K562 (cell line): ENCODE measurements around the gene TRERF1. TPM values are rescaled to one million over a fixed set of nuclear protein-coding genes. Genes with fewer than 3 reads are reported as not detected.
A peak's percentile ranks its signal among the peaks of the same experiment; 100 is the strongest.

Experiments used
- BRF1 ChIP-seq: IDR thresholded peaks from 3 replicates; pipeline ENCODE4 v1.6.1; 2011; ENCODE audit warnings: borderline replicate concordance, mild to moderate bottlenecking; ENCODE audit not compliant: insufficient read length; ENCODE audit errors: extremely low read depth
- CBX3 ChIP-seq, 2 experiments: IDR thresholded peaks; 1 replicate in 1 of 2; 2 replicates in 1 of 2; pipeline ENCODE4 v1.6.1; 2012; ENCODE audit warnings: inconsistent platforms in 2 of 2, low read length in 2 of 2, borderline replicate concordance in 1 of 2, control low read depth in 1 of 2
- GABPB2 ChIP-seq: fragments of 250-450 bp; sonication (Bioruptor Pico); conservative IDR thresholded peaks from 2 replicates; pipeline ENCODE4 v1.5.1; 2021; ENCODE audit warnings: mild to moderate bottlenecking
- HNRNPH1 ChIP-seq: fragments of 200-400 bp; formaldehyde crosslinking; optimal IDR thresholded peaks from 2 replicates; pipeline ENCODE3; 2017; ENCODE audit warnings: low read depth, mild to moderate bottlenecking, low read length, moderate library complexity
- ID3 ChIP-seq, 2 experiments: fragments of 250-450 bp in 1 of 2; fragments of 450-650 bp in 1 of 2; sonication (Bioruptor Pico) in 1 of 2; IDR thresholded peaks; 2 replicates each; pipeline versions ENCODE4 v1.6.1 to v1.8.0; 2016 to 2021; ENCODE audit warnings: mild to moderate bottlenecking in 2 of 2, moderate library complexity in 2 of 2, missing compliant biosample characterization in 1 of 2, missing genetic modification characterization in 1 of 2
- MAZ ChIP-seq, 2 experiments: fragments of 450-650 bp in 1 of 2; sonication (generic) in 1 of 2; formaldehyde crosslinking; IDR thresholded peaks in 1 of 2; conservative IDR thresholded peaks in 1 of 2; 2 replicates each; pipeline versions ENCODE4 v1.4.0 to v1.5.0; 2020; ENCODE audit warnings: mild to moderate bottlenecking in 1 of 2, missing genetic modification reagents in 1 of 2
- MEF2A ChIP-seq: IDR thresholded peaks from 2 replicates; pipeline ENCODE4 v1.6.1; 2011; ENCODE audit warnings: low read depth, mild to moderate bottlenecking, low read length, moderate library complexity; ENCODE audit not compliant: control insufficient read depth
- MEIS2 ChIP-seq: fragments of 450-650 bp; IDR thresholded peaks from 2 replicates; pipeline ENCODE4 v1.6.1; 2014; ENCODE audit warnings: mild to moderate bottlenecking; ENCODE audit not compliant: partially characterized antibody
- NCOR1 ChIP-seq: fragments of 450-650 bp; IDR thresholded peaks from 2 replicates; pipeline ENCODE4 v1.6.1; 2016; ENCODE audit warnings: mild to moderate bottlenecking, moderate library complexity
- NFATC3 ChIP-seq: fragments of 450-650 bp; IDR thresholded peaks from 2 replicates; pipeline ENCODE4 v1.6.1; 2017; ENCODE audit warnings: mild to moderate bottlenecking
- NR3C1 ChIP-seq: sonication (generic); formaldehyde crosslinking; IDR thresholded peaks from 2 replicates; pipeline ENCODE4 v1.8.1; 2022; ENCODE audit warnings: missing genetic modification reagents
- NR4A1 ChIP-seq, 2 experiments: fragments of 250-450 bp in 1 of 2; fragments of 450-650 bp in 1 of 2; sonication (Bioruptor Pico) in 1 of 2; IDR thresholded peaks; 2 replicates each; pipeline versions ENCODE4 v1.4.0 to v1.6.1; 2016 to 2020; ENCODE audit warnings: mild to moderate bottlenecking in 2 of 2, missing compliant biosample characterization in 1 of 2, missing genetic modification characterization in 1 of 2, moderate library complexity in 1 of 2
- RFX7 ChIP-seq: fragments of 250-450 bp; sonication (Bioruptor Pico); IDR thresholded peaks from 2 replicates; pipeline ENCODE4 v1.5.1; 2021; ENCODE audit warnings: mild to moderate bottlenecking
- TAL1 ChIP-seq: fragments of 450-650 bp; IDR thresholded peaks from 2 replicates; pipeline ENCODE4 v1.6.1; 2016; ENCODE audit warnings: mild to moderate bottlenecking
- TFAM ChIP-seq: fragments of 250-450 bp; sonication (Bioruptor Pico); conservative IDR thresholded peaks from 2 replicates; pipeline ENCODE4 v1.5.0; 2021; ENCODE audit warnings: mild to moderate bottlenecking, moderate library complexity
- THAP7 ChIP-seq: fragments of 250-450 bp; sonication (Bioruptor Pico); IDR thresholded peaks from 2 replicates; pipeline ENCODE4 v1.5.0; 2021
- ZFPM2 ChIP-seq: fragments of 250-450 bp; sonication (Bioruptor Pico); IDR thresholded peaks from 2 replicates; pipeline ENCODE4 v1.5.1; 2022; ENCODE audit warnings: mild to moderate bottlenecking
- ZNF174 ChIP-seq: fragments of 250-450 bp; sonication (Bioruptor Pico); IDR thresholded peaks from 2 replicates; pipeline ENCODE4 v1.4.0; 2020; ENCODE audit warnings: mild to moderate bottlenecking
- ZNF184 ChIP-seq: sonication (generic); formaldehyde crosslinking; IDR thresholded peaks from 2 replicates; pipeline ENCODE4 v1.5.0; 2020; ENCODE audit warnings: missing genetic modification reagents
- ZNF766 ChIP-seq: fragments of 200-800 bp; sonication (Bioruptor generic); conservative IDR thresholded peaks from 2 replicates; pipeline ENCODE4 v1.6.1; 2016; ENCODE audit warnings: missing genetic modification characterization, missing compliant biosample characterization
- polyA plus RNA-seq, 8 experiments: library from polyadenylated mRNA; depleted of rRNA in 4 of 8; stranded (reverse) in 5 of 8; unstranded in 3 of 8; fragments of >200 nt; fragmentation: Nextera tagmentation in 2 of 8; fragmentation: Illumina TruSeq in 1 of 8; extraction: Ambion mirVana in 2 of 8; extraction: Trizol in 1 of 8; gene quantifications; 2 replicates each; pipeline versions ENCODE4 v1.2.1 to v1.2.3, GENCODE V29; 2011 to 2014; ENCODE audit warnings: inconsistent platforms in 1 of 8, missing spikeins in 1 of 8
- total RNA-seq, 7 experiments: library from RNA; depleted of rRNA in 6 of 7; stranded (reverse); fragments of >200 nt in 6 of 7; fragmentation: Illumina TruSeq in 2 of 7; extraction: Trizol in 2 of 7; gene quantifications; 2 replicates each; pipeline versions ENCODE4 v1.2.1 to v1.2.3, GENCODE V29; 2011 to 2021; ENCODE audit warnings: low replicate concordance in 1 of 7
- TF ChIP-seq, protein P1 (sequence below), 2 experiments: IDR thresholded peaks; 2 replicates each; pipeline ENCODE4 v1.6.1; 2012; ENCODE audit warnings: improper control_type of control experiment in 2 of 2, low read depth in 2 of 2, low read length in 2 of 2, borderline replicate concordance in 1 of 2

TRERF1 gene
- total and polyA plus RNA-seq, 9 of the 15 experiments (the other 6 are each of a cell fraction or from before 2014, with no cell fraction given): 0.04 to 0.20 (median 0.07) TPM; not detected in 3

DNA sequence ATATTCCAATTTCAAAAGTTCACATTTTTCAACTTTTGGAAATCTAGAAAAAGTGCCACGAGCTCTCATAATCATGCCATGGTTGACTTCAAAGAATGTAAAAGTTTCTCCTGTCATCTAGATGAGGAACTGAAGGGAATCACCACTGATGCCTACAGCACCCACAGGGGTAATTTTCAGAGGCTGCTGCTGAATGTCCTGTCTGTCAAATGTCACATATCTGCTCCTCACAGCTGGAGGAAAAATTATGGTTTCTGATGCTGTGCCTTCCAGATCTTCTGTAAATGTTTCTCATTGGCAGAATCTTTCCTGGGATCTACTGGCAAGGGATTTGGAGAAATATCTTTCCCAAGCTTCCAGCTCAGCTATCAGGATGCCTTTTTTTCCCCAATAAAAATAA lies 32.5 kb upstream of the TRERF1 start (continued):
- TF ChIP-seq TFAM (no peak), NR3C1 (CRISPR knock-in tag) (no peak), MEIS2 (peak; percentile 37), ZFPM2 (CRISPR knock-in tag) (no peak), TAL1 (peak; percentile 33; the same call in 1 of the 2 replicates), CBX3 (IDR thresholded peaks at IDR 0.05; ENCODE audit: borderline replicate concordance in 1 of 2, low read length in 2 of 2) (no peak), HNRNPH1 (no peak), RFX7 (CRISPR knock-in tag) (no peak), GABPB2 (CRISPR knock-in tag) (no peak), NFATC3 (no peak), NR4A1 (CRISPR knock-in tag; IDR thresholded peaks at IDR 0.05) (no peak), NR4A1 (tag; IDR thresholded peaks at IDR 0.05) (no peak), MEF2A (no peak), ID3 (CRISPR knock-in tag; IDR thresholded peaks at IDR 0.05) (no peak), ID3 (tag; IDR thresholded peaks at IDR 0.05) (no peak), ZNF184 (no peak), NCOR1 (no peak), ZNF174 (CRISPR knock-in tag) (no peak), BRF1 (no peak), THAP7 (CRISPR knock-in tag) (no peak), ZNF766 (CRISPR knock-in tag) (no peak), MAZ (CRISPR knock-in tag; conservative IDR thresholded peaks at IDR 0.05 in 1 of 2, IDR thresholded peaks at IDR 0.05 in 1 of 2) (no peak)
- TF ChIP-seq, protein P1, sequence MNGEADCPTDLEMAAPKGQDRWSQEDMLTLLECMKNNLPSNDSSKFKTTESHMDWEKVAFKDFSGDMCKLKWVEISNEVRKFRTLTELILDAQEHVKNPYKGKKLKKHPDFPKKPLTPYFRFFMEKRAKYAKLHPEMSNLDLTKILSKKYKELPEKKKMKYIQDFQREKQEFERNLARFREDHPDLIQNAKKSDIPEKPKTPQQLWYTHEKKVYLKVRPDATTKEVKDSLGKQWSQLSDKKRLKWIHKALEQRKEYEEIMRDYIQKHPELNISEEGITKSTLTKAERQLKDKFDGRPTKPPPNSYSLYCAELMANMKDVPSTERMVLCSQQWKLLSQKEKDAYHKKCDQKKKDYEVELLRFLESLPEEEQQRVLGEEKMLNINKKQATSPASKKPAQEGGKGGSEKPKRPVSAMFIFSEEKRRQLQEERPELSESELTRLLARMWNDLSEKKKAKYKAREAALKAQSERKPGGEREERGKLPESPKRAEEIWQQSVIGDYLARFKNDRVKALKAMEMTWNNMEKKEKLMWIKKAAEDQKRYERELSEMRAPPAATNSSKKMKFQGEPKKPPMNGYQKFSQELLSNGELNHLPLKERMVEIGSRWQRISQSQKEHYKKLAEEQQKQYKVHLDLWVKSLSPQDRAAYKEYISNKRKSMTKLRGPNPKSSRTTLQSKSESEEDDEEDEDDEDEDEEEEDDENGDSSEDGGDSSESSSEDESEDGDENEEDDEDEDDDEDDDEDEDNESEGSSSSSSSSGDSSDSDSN (IDR thresholded peaks at IDR 0.05; ENCODE audit: borderline replicate concordance in 1 of 2, low read depth in 2 of 2, low read length in 2 of 2): no peak
